ENCODE measurements around the gene SOHLH2. TPM values are rescaled to one million over a fixed set of nuclear protein-coding genes. Genes with fewer than 3 reads are reported as not detected.

SOHLH2 gene
- total and polyA plus RNA-seq, 4 donors: 0.84 TPM; not detected in 3

DNA sequence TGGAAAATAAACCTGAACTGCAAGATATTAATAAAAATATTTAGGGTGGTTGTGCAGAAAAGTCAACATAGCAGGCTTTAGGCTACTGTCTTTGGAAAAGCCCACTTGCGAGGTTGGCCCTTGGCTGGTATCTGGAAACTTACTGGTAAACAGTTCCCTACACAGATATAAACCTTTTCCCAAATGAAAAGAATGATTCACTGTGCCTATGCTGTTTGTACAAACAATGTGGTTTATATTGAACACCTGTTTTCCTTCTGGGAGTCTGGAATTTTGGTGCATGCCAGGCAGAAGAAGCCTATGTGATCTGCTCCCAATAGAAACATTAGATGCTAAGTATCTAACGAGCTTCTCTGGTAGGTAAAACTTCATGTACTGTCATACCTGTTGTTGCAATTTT lies 29.7 kb upstream of the SOHLH2 start:
- TF ChIP-seq TAF1 (conservative IDR thresholded peaks at IDR 0.05) (no peak), FOXA1 (IDR thresholded peaks at IDR 0.05) (no peak), JUND (IDR thresholded peaks at IDR 0.05) (no peak), EGR1 (IDR thresholded peaks at IDR 0.05; ENCODE audit: low read depth in 2 of 2) (no peak), YY1 (IDR thresholded peaks at IDR 0.05) (no peak), HNF4G (IDR thresholded peaks at IDR 0.05) (no peak), RAD21 (IDR thresholded peaks at IDR 0.05) (no peak), SP1 (IDR thresholded peaks at IDR 0.05) (no peak), NR2F2 (IDR thresholded peaks at IDR 0.05) (no peak), RXRA (IDR thresholded peaks at IDR 0.05) (no peak), HNF4A (conservative IDR thresholded peaks at IDR 0.05) (no peak), GABPA (IDR thresholded peaks at IDR 0.05 in 1 of 2, conservative IDR thresholded peaks at IDR 0.05 in 1 of 2) (no peak), FOXA2 (IDR thresholded peaks at IDR 0.05) (no peak)
- TF ChIP-seq, protein P1, sequence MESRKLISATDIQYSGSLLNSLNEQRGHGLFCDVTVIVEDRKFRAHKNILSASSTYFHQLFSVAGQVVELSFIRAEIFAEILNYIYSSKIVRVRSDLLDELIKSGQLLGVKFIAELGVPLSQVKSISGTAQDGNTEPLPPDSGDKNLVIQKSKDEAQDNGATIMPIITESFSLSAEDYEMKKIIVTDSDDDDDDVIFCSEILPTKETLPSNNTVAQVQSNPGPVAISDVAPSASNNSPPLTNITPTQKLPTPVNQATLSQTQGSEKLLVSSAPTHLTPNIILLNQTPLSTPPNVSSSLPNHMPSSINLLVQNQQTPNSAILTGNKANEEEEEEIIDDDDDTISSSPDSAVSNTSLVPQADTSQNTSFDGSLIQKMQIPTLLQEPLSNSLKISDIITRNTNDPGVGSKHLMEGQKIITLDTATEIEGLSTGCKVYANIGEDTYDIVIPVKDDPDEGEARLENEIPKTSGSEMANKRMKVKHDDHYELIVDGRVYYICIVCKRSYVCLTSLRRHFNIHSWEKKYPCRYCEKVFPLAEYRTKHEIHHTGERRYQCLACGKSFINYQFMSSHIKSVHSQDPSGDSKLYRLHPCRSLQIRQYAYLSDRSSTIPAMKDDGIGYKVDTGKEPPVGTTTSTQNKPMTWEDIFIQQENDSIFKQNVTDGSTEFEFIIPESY (IDR thresholded peaks at IDR 0.05): no peak
- TF ChIP-seq, protein P2, sequence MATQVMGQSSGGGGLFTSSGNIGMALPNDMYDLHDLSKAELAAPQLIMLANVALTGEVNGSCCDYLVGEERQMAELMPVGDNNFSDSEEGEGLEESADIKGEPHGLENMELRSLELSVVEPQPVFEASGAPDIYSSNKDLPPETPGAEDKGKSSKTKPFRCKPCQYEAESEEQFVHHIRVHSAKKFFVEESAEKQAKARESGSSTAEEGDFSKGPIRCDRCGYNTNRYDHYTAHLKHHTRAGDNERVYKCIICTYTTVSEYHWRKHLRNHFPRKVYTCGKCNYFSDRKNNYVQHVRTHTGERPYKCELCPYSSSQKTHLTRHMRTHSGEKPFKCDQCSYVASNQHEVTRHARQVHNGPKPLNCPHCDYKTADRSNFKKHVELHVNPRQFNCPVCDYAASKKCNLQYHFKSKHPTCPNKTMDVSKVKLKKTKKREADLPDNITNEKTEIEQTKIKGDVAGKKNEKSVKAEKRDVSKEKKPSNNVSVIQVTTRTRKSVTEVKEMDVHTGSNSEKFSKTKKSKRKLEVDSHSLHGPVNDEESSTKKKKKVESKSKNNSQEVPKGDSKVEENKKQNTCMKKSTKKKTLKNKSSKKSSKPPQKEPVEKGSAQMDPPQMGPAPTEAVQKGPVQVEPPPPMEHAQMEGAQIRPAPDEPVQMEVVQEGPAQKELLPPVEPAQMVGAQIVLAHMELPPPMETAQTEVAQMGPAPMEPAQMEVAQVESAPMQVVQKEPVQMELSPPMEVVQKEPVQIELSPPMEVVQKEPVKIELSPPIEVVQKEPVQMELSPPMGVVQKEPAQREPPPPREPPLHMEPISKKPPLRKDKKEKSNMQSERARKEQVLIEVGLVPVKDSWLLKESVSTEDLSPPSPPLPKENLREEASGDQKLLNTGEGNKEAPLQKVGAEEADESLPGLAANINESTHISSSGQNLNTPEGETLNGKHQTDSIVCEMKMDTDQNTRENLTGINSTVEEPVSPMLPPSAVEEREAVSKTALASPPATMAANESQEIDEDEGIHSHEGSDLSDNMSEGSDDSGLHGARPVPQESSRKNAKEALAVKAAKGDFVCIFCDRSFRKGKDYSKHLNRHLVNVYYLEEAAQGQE (IDR thresholded peaks at IDR 0.05): no peak
- TF ChIP-seq, protein P3, sequence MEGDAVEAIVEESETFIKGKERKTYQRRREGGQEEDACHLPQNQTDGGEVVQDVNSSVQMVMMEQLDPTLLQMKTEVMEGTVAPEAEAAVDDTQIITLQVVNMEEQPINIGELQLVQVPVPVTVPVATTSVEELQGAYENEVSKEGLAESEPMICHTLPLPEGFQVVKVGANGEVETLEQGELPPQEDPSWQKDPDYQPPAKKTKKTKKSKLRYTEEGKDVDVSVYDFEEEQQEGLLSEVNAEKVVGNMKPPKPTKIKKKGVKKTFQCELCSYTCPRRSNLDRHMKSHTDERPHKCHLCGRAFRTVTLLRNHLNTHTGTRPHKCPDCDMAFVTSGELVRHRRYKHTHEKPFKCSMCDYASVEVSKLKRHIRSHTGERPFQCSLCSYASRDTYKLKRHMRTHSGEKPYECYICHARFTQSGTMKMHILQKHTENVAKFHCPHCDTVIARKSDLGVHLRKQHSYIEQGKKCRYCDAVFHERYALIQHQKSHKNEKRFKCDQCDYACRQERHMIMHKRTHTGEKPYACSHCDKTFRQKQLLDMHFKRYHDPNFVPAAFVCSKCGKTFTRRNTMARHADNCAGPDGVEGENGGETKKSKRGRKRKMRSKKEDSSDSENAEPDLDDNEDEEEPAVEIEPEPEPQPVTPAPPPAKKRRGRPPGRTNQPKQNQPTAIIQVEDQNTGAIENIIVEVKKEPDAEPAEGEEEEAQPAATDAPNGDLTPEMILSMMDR (IDR thresholded peaks at IDR 0.05; ENCODE audit: low read depth, low read length, missing input control): no peak
- TF ChIP-seq, protein P4, sequence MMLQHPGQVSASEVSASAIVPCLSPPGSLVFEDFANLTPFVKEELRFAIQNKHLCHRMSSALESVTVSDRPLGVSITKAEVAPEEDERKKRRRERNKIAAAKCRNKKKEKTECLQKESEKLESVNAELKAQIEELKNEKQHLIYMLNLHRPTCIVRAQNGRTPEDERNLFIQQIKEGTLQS (IDR thresholded peaks at IDR 0.05): no peak
- no peak overlapping the region for H3K9ac ChIP-seq (ENCODE audit: low read depth in 1 of 2, low read length in 2 of 2)

DNA sequence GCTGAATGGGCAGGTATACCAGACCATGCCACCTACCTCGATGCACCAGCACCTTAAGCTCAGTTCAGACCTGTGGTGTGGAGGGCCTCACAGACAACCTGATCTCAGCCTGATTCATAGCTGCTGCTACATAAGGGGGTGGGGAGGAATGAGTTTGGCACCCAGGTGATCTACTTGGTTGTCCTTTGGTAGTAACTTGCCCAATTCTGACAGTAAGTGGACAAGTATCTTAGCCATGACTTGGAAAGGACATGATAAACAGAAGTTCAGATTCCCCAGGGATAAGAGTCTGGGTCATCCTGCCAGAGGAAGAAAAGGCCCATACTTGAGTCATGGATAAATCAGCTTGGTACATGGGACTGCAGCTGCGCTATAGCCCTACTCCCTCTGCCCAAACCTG lies 28.4 kb upstream of the SOHLH2 start:
- no peak overlapping the region for H3K9ac ChIP-seq (ENCODE audit: low read depth in 1 of 2, low read length in 2 of 2)
- no peaks in the 10 kb centered on the region for H3K9me3 ChIP-seq (ENCODE audit: control insufficient read depth in 4 of 4, low read length in 3 of 4)
- WGBS: 88% methylated on average over 2 of the region's 2 CpGs
- TF ChIP-seq HNF4A (conservative IDR thresholded peaks at IDR 0.05): no peak
- no peaks in the 10 kb centered on the region for H3K36me3 ChIP-seq (ENCODE audit: control insufficient read depth in 4 of 4, insufficient read depth in 3 of 4, low read depth in 1 of 4, low read length in 3 of 4)
- no peaks in the 10 kb centered on the region for H3K27me3 ChIP-seq (ENCODE audit: control insufficient read depth in 4 of 4, insufficient read depth in 4 of 4, low read length in 3 of 4)
- H3K4me1 ChIP-seq (ENCODE audit: control insufficient read depth in 4 of 4, insufficient read depth in 4 of 4, low read length in 3 of 4): no peaks in the 10 kb centered on the region
- H3K4me3 ChIP-seq (ENCODE audit: low read depth in 1 of 3, low read length in 3 of 3): no peak overlapping the region
- H3K27ac ChIP-seq (ENCODE audit: low read depth in 1 of 2, low read length in 2 of 2): no peak overlapping the region
- no peak for DNase-seq (ENCODE audit: low spot score)

More for the DNA sequence above, 29.7 kb upstream of the SOHLH2 start:
- Histone ChIP-seq H3K27ac (ENCODE audit: low read depth in 1 of 2, low read length in 2 of 2) (no peak overlapping the region), H3K36me3 (ENCODE audit: control insufficient read depth in 4 of 4, insufficient read depth in 3 of 4, low read depth in 1 of 4, low read length in 3 of 4) (no peaks in the 10 kb centered on the region), H3K9me3 (ENCODE audit: control insufficient read depth in 4 of 4, low read length in 3 of 4) (no peaks in the 10 kb centered on the region), H3K4me1 (ENCODE audit: control insufficient read depth in 4 of 4, insufficient read depth in 4 of 4, low read length in 3 of 4) (no peaks in the 10 kb centered on the region), H3K4me3 (ENCODE audit: low read depth in 1 of 3, low read length in 3 of 3) (no peak overlapping the region), H3K27me3 (ENCODE audit: control insufficient read depth in 4 of 4, insufficient read depth in 4 of 4, low read length in 3 of 4) (no peaks in the 10 kb centered on the region)
- 66% methylated on average over 2 of the region's 2 CpGs for WGBS
- no peak for DNase-seq (ENCODE audit: low spot score)

Measured in liver (tissue), 9 donors.